GM18505 (cell line): ENCODE results near the gene ZFP57.
A peak's percentile ranks its signal among the peaks of the same experiment; 100 is the strongest.

Source experiments
- ATAC-seq: cut with Tn5 transposase; IDR thresholded peaks from one replicate; pipeline ENCODE4 v1.9.1; 2021; ENCODE audit not compliant: unreplicated experiment
- POLR2A ChIP-seq: IDR thresholded peaks from 4 replicates; pipeline ENCODE4 v1.6.1; 2011; ENCODE audit warnings: borderline replicate concordance; ENCODE audit not compliant: insufficient read depth, insufficient read length; ENCODE audit errors: extremely low read depth

ZFP57 gene

GRCh38 chr6:29631860-29632731 is 48.9 kb downstream of the ZFP57 start:
- no peak for TF ChIP-seq POLR2A
- ATAC-seq, result peak; percentile 12

- ATAC-seq, result no peak
- TF ChIP-seq POLR2A, result no peak
Observed at GRCh38 chr6:29631209-29631810, 49.6 kb downstream of the ZFP57 start.

- TF ChIP-seq POLR2A, result no peak
- ATAC-seq, result no peak
Observed at GRCh38 chr6:29630315-29630714, 50.6 kb downstream of the ZFP57 start.

- no peak for TF ChIP-seq POLR2A
- ATAC-seq, result no peak
Observed at GRCh38 chr6:29629571-29629970, 51.4 kb downstream of the ZFP57 start.

- ATAC-seq, result no peak
- no peak for TF ChIP-seq POLR2A
Observed at GRCh38 chr6:29628419-29629281, 52.3 kb downstream of the ZFP57 start.

- TF ChIP-seq POLR2A, result no peak
- no peak for ATAC-seq
Observed at GRCh38 chr6:29627755-29628418, 53.1 kb downstream of the ZFP57 start.

- TF ChIP-seq POLR2A, result no peak
- no peak for ATAC-seq
Observed at GRCh38 chr6:29626948-29627754, 53.8 kb downstream of the ZFP57 start.

- no peak for TF ChIP-seq POLR2A
- no peak for ATAC-seq
Observed at GRCh38 chr6:29625337-29625930, 55.5 kb downstream of the ZFP57 start.

- no peak for TF ChIP-seq POLR2A
- no peak for ATAC-seq
Observed at GRCh38 chr6:29624520-29624961, 56.4 kb downstream of the ZFP57 start.
